ENCODE data around the gene NTM.

The NTM gene

GRCh38 chr11:131656839-131657211 lies 286.4 kb downstream of the NTM start:
- DNase-seq, result peak; percentile 42

GRCh38 chr11:131658414-131658813 lies 288.0 kb downstream of the NTM start:
- DNase-seq, result peak; percentile 35

GRCh38 chr11:131658952-131659351 lies 288.5 kb downstream of the NTM start:
- DNase-seq, result peak; percentile 64

GRCh38 chr11:131659931-131660330 lies 289.5 kb downstream of the NTM start:
- peak; percentile 80 for DNase-seq

GRCh38 chr11:131661132-131661531 lies 290.7 kb downstream of the NTM start:
- DNase-seq, result no peak

- no peak for DNase-seq
Observed at GRCh38 chr11:131662317-131662972, 292.0 kb downstream of the NTM start.

GRCh38 chr11:131662993-131663392 lies 292.6 kb downstream of the NTM start:
- no peak for DNase-seq

GRCh38 chr11:131663405-131664200 lies 293.2 kb downstream of the NTM start:
- no peak for DNase-seq

GRCh38 chr11:131664293-131664692 lies 293.9 kb downstream of the NTM start:
- no peak for DNase-seq

GRCh38 chr11:131664816-131665215 lies 294.4 kb downstream of the NTM start:
- no peak for DNase-seq

GRCh38 chr11:131665344-131665968 lies 295.0 kb downstream of the NTM start:
- no peak for DNase-seq

- no peak for DNase-seq
Observed at GRCh38 chr11:131666006-131666405, 295.6 kb downstream of the NTM start.

- no peak for DNase-seq
Observed at GRCh38 chr11:131666617-131667016, 296.2 kb downstream of the NTM start.

GRCh38 chr11:131667566-131667965 lies 297.2 kb downstream of the NTM start:
- DNase-seq, result no peak

- peak; percentile 46 for DNase-seq
Observed at GRCh38 chr11:131668500-131669400, 298.3 kb downstream of the NTM start.

GRCh38 chr11:131669401-131669780 lies 299.0 kb downstream of the NTM start:
- DNase-seq, result no peak

- DNase-seq, result no peak
Observed at GRCh38 chr11:131670876-131671275, 300.5 kb downstream of the NTM start.

GRCh38 chr11:131671320-131671719 lies 300.9 kb downstream of the NTM start:
- DNase-seq, result no peak

- DNase-seq, result no peak
Observed at GRCh38 chr11:131671734-131672133, 301.3 kb downstream of the NTM start.

GRCh38 chr11:131672191-131672590 lies 301.8 kb downstream of the NTM start:
- DNase-seq, result no peak

- peak; percentile 55 for DNase-seq
Observed at GRCh38 chr11:131674051-131674755, 303.8 kb downstream of the NTM start.
